HepG2 (cell line): Measurements from ENCODE around the gene ALDOA. TPM values are rescaled to one million over a fixed set of nuclear protein-coding genes. Genes with fewer than 3 reads are reported as not detected.

Experiments used
- BHLHE40 ChIP-seq: IDR thresholded peaks from 2 replicates; pipeline ENCODE4 v1.6.1; 2011; ENCODE audit warnings: low read length, improper control_type of control experiment
- DPF2 ChIP-seq: sonication (generic); formaldehyde crosslinking; IDR thresholded peaks from 2 replicates; pipeline ENCODE4 v1.4.0; 2020; ENCODE audit warnings: mild to moderate bottlenecking, low read depth, missing genetic modification reagents, borderline replicate concordance
- FIP1L1 ChIP-seq: fragments of 200-400 bp; formaldehyde crosslinking; IDR thresholded peaks from 2 replicates; pipeline ENCODE4 v1.6.1; 2018; ENCODE audit warnings: low read depth, mild to moderate bottlenecking, low read length, moderate library complexity, borderline replicate concordance; ENCODE audit not compliant: insufficient read depth
- FOXC1 ChIP-seq: sonication (generic); formaldehyde crosslinking; IDR thresholded peaks from 2 replicates; pipeline ENCODE4 v1.8.0; 2022; ENCODE audit warnings: mild to moderate bottlenecking, missing genetic modification reagents, borderline replicate concordance
- MAZ ChIP-seq, 2 experiments: sonication (generic) in 1 of 2; formaldehyde crosslinking in 1 of 2; IDR thresholded peaks; 2 replicates each; pipeline versions ENCODE4 v1.5.0 to v1.6.1; 2012 to 2020; ENCODE audit warnings: low read depth in 2 of 2, mild to moderate bottlenecking in 2 of 2, borderline replicate concordance in 1 of 2, improper control_type of control experiment in 1 of 2, low read length in 1 of 2, missing genetic modification reagents in 1 of 2, moderate library complexity in 1 of 2
- NBN ChIP-seq: fragments of 450-650 bp; conservative IDR thresholded peaks from 2 replicates; pipeline ENCODE4 v1.6.1; 2017
- NCOR1 ChIP-seq: fragments of 200-600 bp; sonication (generic); IDR thresholded peaks from 2 replicates; pipeline ENCODE4 v1.7.0; 2017; ENCODE audit warnings: antibody characterized with exemption, low read length, borderline replicate concordance
- STAT6 ChIP-seq: sonication (generic); formaldehyde crosslinking; IDR thresholded peaks from 2 replicates; pipeline ENCODE4 v1.4.0; 2020; ENCODE audit warnings: missing genetic modification reagents, mild to moderate bottlenecking, borderline replicate concordance
- TAF15 ChIP-seq: fragments of 200-400 bp; formaldehyde crosslinking; IDR thresholded peaks from one replicate; pipeline ENCODE4 v1.6.1; 2018; ENCODE audit warnings: mild to moderate bottlenecking, low read depth, low read length; ENCODE audit not compliant: poor library complexity, severe bottlenecking
- TARDBP ChIP-seq: sonication (generic); formaldehyde crosslinking; IDR thresholded peaks from 2 replicates; pipeline ENCODE4 v1.8.0; 2022; ENCODE audit warnings: mild to moderate bottlenecking, missing genetic modification reagents
- TBL1XR1 ChIP-seq: fragments of 150-350 bp; IDR thresholded peaks from 2 replicates; pipeline ENCODE4 v1.6.1; 2014; ENCODE audit warnings: borderline replicate concordance, low read length; ENCODE audit not compliant: partially characterized antibody
- ZNF263 ChIP-seq: sonication (generic); formaldehyde crosslinking; IDR thresholded peaks from 2 replicates; pipeline ENCODE4 v1.4.0; 2020; ENCODE audit warnings: missing genetic modification reagents
- ZNF609 ChIP-seq: sonication (generic); formaldehyde crosslinking; IDR thresholded peaks from 2 replicates; pipeline ENCODE4 v1.4.0; 2020; ENCODE audit warnings: mild to moderate bottlenecking, missing genetic modification reagents, borderline replicate concordance
- ZNF660 ChIP-seq: sonication (generic); formaldehyde crosslinking; IDR thresholded peaks from 2 replicates; pipeline ENCODE4 v1.5.1; 2020; ENCODE audit warnings: mild to moderate bottlenecking, low read depth, missing genetic modification reagents, borderline replicate concordance
- ZNF687 ChIP-seq: sonication (generic); formaldehyde crosslinking; IDR thresholded peaks from 2 replicates; pipeline ENCODE4 v1.5.1; 2020; ENCODE audit warnings: mild to moderate bottlenecking, missing genetic modification reagents, moderate library complexity
- ZNF75D ChIP-seq: sonication (generic); formaldehyde crosslinking; IDR thresholded peaks from 2 replicates; pipeline ENCODE4 v1.8.1; 2023; ENCODE audit warnings: missing genetic modification reagents, mild to moderate bottlenecking, borderline replicate concordance
- polyA plus RNA-seq, 8 experiments: library from polyadenylated mRNA; depleted of rRNA in 3 of 8; stranded (reverse) in 7 of 8; unstranded in 1 of 8; fragments of >200 nt; fragmentation: Illumina TruSeq in 4 of 8; extraction: Trizol in 4 of 8; gene quantifications; 2 replicates each; pipeline versions ENCODE4 v1.2.1 to v1.2.3, GENCODE V29; 2011 to 2016; ENCODE audit warnings: low read depth in 4 of 8, missing spikeins in 1 of 8, mixed read lengths in 1 of 8; ENCODE audit not compliant: insufficient read depth in 1 of 8
- total RNA-seq, 5 experiments: library from RNA; depleted of rRNA; stranded (reverse); fragments of >200 nt; fragmentation: Illumina TruSeq; extraction: Trizol; gene quantifications; 2 replicates each; pipeline ENCODE4 v1.2.3, GENCODE V29; 2016; ENCODE audit warnings: low read depth in 1 of 5

Gene ALDOA
- total and polyA plus RNA-seq, 2 of the 13 experiments (the other 11 are each of a cell fraction or from before 2014, with no cell fraction given): 925 to 1,884 TPM

- 0 out of 2 replicates have a peak, but pooled peaks have one; percentile 31 for TF ChIP-seq FIP1L1
- peak; percentile 81; the same call in 1 of the 2 replicates for TF ChIP-seq ZNF609 (CRISPR knock-in tag)
- peak; percentile 99 for TF ChIP-seq ZNF687 (CRISPR knock-in tag)
- no peak for TF ChIP-seq TBL1XR1
- TF ChIP-seq STAT6 (CRISPR knock-in tag): no peak
- TF ChIP-seq ZNF75D (CRISPR knock-in tag): no peak
- no peak for TF ChIP-seq DPF2 (CRISPR knock-in tag)
- peak; percentile 54; the same call in 1 of the 2 replicates for TF ChIP-seq MAZ (IDR thresholded peaks at IDR 0.05; ENCODE audit: borderline replicate concordance, low read depth, low read length)
- peak; percentile 96 for TF ChIP-seq MAZ (CRISPR knock-in tag; IDR thresholded peaks at IDR 0.05; ENCODE audit: low read depth)
- TF ChIP-seq TAF15: peak; percentile 44
- TF ChIP-seq ZNF263 (CRISPR knock-in tag): peak; percentile 78
- peak; percentile 93 for TF ChIP-seq TARDBP (CRISPR knock-in tag)
- TF ChIP-seq BHLHE40: no peak
- TF ChIP-seq FOXC1 (CRISPR knock-in tag): peak; percentile 94
- no peak for TF ChIP-seq NCOR1
- no peak for TF ChIP-seq NBN
- no peak for TF ChIP-seq ZNF660 (CRISPR knock-in tag)
These were observed 12.7 kb upstream of the ALDOA start (continued) for GRCh38 chr16:30052671-30053372.
